Progenitor cell of endocrine pancreas (in vitro differentiated cells): ENCODE measurements around the gene API5. TPM values are rescaled to one million over a fixed set of nuclear protein-coding genes. Genes with fewer than 3 reads are reported as not detected.
"Not testable (repeated sequence)": the region's sequence is repeated elsewhere in the genome, so short reads cannot be mapped to it uniquely, and the experiment has no call there.

Source experiments
- DNase-seq: peaks from one replicate; pipeline ENCODE4 v3.0.0; 2021; ENCODE audit warnings: low spot score; ENCODE audit not compliant: unreplicated experiment
- H3K27ac Mint-ChIP-seq: 2 replicates; pipeline ENCODE4 v1.8.0; 2021; ENCODE audit warnings: mild to moderate bottlenecking, moderate library complexity, mixed read lengths
- H3K27me3 Mint-ChIP-seq: 2 replicates; pipeline ENCODE4 v1.8.0; 2021; ENCODE audit warnings: mixed read lengths
- H3K36me3 Mint-ChIP-seq: 2 replicates; pipeline ENCODE4 v1.8.0; 2022; ENCODE audit warnings: mixed read lengths; ENCODE audit not compliant: insufficient read depth
- H3K4me1 Mint-ChIP-seq: 2 replicates; pipeline ENCODE4 v1.8.0; 2021; ENCODE audit warnings: low read depth, mixed read lengths
- H3K4me3 Mint-ChIP-seq: 2 replicates; pipeline ENCODE4 v1.8.0; 2021; ENCODE audit warnings: low read depth, mild to moderate bottlenecking, moderate library complexity, mixed read lengths
- H3K9me3 Mint-ChIP-seq: 2 replicates; pipeline ENCODE4 v1.8.0; 2021; ENCODE audit warnings: low read depth, mixed read lengths
- total RNA-seq: library from RNA; stranded (reverse); gene quantifications from 2 replicates; pipeline ENCODE4 v1.2.1, GENCODE V29; 2021
- TF ChIP-seq, protein P1 (sequence below): fragments of 200-600 bp; sonication (generic); IDR thresholded peaks from one replicate; pipeline ENCODE4 v1.5.0; 2021; ENCODE audit warnings: antibody characterized with exemption, mild to moderate bottlenecking; ENCODE audit not compliant: unreplicated experiment

Gene API5
- total RNA-seq, 1 donor from 2014 or later: 98.6 TPM

DNA sequence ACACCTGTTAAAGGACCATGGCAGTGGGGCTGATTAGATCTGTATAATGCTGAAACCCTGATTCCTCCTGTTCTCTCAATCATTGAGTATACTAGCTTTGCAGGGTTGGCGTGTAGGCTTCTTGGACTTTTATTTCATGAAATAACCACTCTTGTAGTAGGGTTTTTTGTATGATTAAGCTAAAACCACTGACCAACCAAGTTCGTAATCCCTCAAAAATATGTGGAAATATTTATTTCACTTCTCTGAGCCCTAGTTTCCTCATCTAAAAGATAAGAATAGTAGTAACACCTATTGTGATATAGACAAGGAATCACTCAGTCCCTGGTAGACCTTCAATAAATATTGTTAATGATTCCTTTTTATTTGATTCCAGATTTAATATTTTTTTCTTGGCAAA lies 4.2 kb downstream of the API5 start:
- Mint-ChIP-seq H3K27ac (no peak overlapping the region), H3K4me3 (no peak overlapping the region), H3K4me1 (peaks cover 19% of the 10 kb centered on the region), H3K36me3 (peaks cover 4% of the 10 kb centered on the region), H3K27me3 (no peaks in the 10 kb centered on the region), H3K9me3 (no peaks in the 10 kb centered on the region)
- DNase-seq: no peak
- TF ChIP-seq, protein P1, sequence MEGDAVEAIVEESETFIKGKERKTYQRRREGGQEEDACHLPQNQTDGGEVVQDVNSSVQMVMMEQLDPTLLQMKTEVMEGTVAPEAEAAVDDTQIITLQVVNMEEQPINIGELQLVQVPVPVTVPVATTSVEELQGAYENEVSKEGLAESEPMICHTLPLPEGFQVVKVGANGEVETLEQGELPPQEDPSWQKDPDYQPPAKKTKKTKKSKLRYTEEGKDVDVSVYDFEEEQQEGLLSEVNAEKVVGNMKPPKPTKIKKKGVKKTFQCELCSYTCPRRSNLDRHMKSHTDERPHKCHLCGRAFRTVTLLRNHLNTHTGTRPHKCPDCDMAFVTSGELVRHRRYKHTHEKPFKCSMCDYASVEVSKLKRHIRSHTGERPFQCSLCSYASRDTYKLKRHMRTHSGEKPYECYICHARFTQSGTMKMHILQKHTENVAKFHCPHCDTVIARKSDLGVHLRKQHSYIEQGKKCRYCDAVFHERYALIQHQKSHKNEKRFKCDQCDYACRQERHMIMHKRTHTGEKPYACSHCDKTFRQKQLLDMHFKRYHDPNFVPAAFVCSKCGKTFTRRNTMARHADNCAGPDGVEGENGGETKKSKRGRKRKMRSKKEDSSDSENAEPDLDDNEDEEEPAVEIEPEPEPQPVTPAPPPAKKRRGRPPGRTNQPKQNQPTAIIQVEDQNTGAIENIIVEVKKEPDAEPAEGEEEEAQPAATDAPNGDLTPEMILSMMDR: no peak

DNA sequence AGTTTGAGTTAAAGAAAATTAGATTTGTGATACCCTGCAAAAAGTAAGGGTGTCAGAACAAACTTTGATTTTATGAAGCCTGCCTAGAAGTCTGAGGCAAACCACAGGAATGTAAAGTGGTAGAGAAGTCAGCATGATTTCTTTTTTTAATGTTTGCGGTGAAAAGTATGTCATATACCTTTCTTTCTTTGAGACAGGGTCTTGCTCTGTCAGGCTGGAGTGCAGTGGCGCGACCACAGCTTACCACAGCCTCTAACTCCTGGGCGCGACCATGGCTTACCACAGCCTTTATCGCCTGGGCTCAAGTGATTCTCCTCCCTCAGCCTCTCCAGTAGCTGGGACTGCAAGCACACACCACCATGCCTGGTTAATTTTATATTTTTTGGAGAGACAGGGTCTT lies 4.7 kb downstream of the API5 start:
- no peaks in the 10 kb centered on the region for H3K27me3 Mint-ChIP-seq

DNA sequence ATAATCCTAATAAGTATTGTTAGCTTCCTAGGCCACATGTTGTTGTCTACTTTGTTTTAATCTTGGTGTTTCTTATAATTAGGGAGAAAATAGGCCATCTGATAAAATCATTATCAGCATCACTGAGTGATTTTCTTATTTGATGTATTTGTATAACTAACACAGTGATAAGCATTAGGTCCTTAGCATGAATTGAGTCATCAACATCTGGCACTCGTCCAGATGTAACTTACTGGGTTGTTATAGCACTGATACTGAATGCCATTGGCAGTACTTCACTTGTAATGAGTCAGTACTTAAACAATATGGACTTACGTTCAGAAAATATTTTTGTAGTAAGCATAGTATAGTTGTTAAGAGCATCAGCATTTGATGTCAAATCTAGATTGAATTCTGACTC lies 16.2 kb downstream of the API5 start:
- H3K27ac Mint-ChIP-seq: no peak overlapping the region
- H3K9me3 Mint-ChIP-seq: no peaks in the 10 kb centered on the region
- TF ChIP-seq, protein P1: no peak
- H3K4me3 Mint-ChIP-seq: no peak overlapping the region
- no peaks in the 10 kb centered on the region for H3K27me3 Mint-ChIP-seq
- no peaks in the 10 kb centered on the region for H3K4me1 Mint-ChIP-seq
- H3K36me3 Mint-ChIP-seq: peaks cover 38% of the 10 kb centered on the region
- DNase-seq: no peak

More for the DNA sequence above, 4.7 kb downstream of the API5 start:
- Mint-ChIP-seq H3K27ac (peak overlapping the region; percentile 20), H3K36me3 (peaks cover 5% of the 10 kb centered on the region), H3K9me3 (no peaks in the 10 kb centered on the region), H3K4me3 (no peak overlapping the region), H3K4me1 (peaks cover 19% of the 10 kb centered on the region)
- TF ChIP-seq, protein P1: no peak
- DNase-seq: no peak

DNA sequence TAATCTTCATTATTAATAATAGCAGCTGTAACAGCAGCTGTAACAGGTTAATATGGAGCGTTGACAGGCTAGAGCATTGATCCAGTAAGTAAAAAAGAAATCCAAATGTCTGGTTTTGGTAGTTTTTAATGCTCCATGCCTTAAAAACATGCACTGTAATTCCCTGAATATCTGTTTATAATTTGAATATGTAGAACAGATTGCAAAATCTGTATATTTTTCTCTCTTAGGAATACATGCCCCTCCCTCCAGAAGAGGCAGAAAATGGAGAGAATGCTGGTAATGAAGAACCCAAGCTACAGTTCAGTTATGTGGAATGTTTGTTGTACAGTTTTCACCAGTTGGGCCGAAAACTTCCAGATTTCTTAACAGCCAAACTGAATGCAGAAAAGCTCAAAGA lies 16.7 kb downstream of the API5 start:
- H3K4me1 Mint-ChIP-seq: no peaks in the 10 kb centered on the region
- TF ChIP-seq, protein P1: no peak
- no peaks in the 10 kb centered on the region for H3K27me3 Mint-ChIP-seq
- DNase-seq: no peak
- H3K27ac Mint-ChIP-seq: no peak overlapping the region
- no peaks in the 10 kb centered on the region for H3K9me3 Mint-ChIP-seq
- no peak overlapping the region for H3K4me3 Mint-ChIP-seq
- peaks cover 33% of the 10 kb centered on the region for H3K36me3 Mint-ChIP-seq

DNA sequence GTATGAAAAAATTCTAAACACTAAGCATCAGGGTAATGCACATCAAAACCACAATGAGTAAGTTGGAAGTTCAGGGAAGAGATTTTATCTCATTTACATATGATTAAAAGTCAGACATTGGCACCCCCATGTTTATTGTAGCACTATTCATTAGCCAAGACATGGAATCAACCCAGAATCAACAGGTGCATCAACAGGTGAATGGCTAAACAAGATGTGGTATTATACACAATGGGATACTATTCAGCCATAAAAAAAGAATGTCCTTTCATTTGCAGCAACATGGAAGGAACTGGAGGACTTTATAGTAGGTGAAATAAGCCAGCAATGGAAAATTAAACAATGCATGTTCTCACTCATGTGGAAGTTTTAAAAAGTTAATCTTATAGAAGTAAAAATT lies 29.4 kb downstream of the API5 start:
- DNase-seq: no peak
- TF ChIP-seq, protein P1: no peak
- Mint-ChIP-seq H3K27ac (no peak overlapping the region), H3K27me3 (no peaks in the 10 kb centered on the region), H3K36me3 (peaks cover 44% of the 10 kb centered on the region), H3K9me3 (peaks cover 3% of the 10 kb centered on the region), H3K4me3 (no peak overlapping the region), H3K4me1 (no peaks in the 10 kb centered on the region)

DNA sequence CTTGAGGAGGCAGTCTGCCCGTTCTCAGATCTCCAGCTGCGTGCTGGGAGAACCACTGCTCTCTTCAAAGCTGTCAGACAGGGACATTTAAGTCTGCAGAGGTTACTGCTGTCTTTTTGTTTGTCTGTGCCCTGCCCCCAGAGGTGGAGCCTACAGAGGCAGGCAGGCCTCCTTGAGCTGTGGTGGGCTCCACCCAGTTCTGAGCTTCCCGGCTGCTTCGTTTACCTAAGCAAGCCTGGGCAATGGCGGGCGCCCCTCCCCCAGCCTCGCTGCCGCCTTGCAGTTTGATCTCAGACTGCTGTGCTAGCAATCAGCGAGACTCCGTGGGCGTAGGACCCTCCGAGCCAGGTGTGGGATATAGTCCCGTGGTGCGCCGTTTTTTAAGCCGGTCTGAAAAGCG lies 39.6 kb downstream of the API5 start:
- not testable (repeated sequence) for DNase-seq, H3K27me3 Mint-ChIP-seq, H3K4me1 Mint-ChIP-seq, H3K9me3 Mint-ChIP-seq, H3K27ac Mint-ChIP-seq, H3K36me3 Mint-ChIP-seq
- peak overlapping the region; percentile 67 for H3K4me3 Mint-ChIP-seq
